AG04450 (cell line): ENCODE data around the gene PCSK9. TPM values are rescaled to one million over a fixed set of nuclear protein-coding genes. Genes with fewer than 3 reads are reported as not detected.
"Not testable (repeated sequence)": the region's sequence is repeated elsewhere in the genome, so short reads cannot be mapped to it uniquely, and the experiment has no call there.

Experiments used
- CTCF ChIA-PET: fragments of 300-600, 350-600 bp; formaldehyde crosslinking; extraction: SDS; loops from one replicate; lab custom pipeline; 2022; ENCODE audit warnings: antibody characterized with exemption, inconsistent platforms; lab: Charles Lee
- POLR2A ChIA-PET: fragments of 350-600 bp; formaldehyde crosslinking; extraction: SDS; loops from one replicate; lab custom pipeline; 2021; ENCODE audit warnings: antibody characterized with exemption, inconsistent platforms; lab: Yijun Ruan, JAX
- DNase-seq: peaks from one replicate; pipeline ENCODE4 v3.0.0-alpha.2; 2011; ENCODE audit warnings: low read depth, low spot score
- H3K27ac ChIP-seq: one replicate; pipeline ENCODE4 v1.5.1; 2012; ENCODE audit warnings: low read depth, low read length, control low read depth
- H3K27me3 ChIP-seq: one replicate; pipeline ENCODE4 v1.6.0; 2012; ENCODE audit warnings: low read length; ENCODE audit not compliant: control insufficient read depth, insufficient read depth
- H3K4me3 ChIP-seq: 2 replicates; pipeline ENCODE4 v1.5.1; 2011; ENCODE audit warnings: mild to moderate bottlenecking, low read depth, low read length, control low read depth
- H3K9me3 ChIP-seq: 2 replicates; pipeline ENCODE4 v1.5.1; 2012; ENCODE audit warnings: low read length; ENCODE audit not compliant: control insufficient read depth, insufficient read depth
- CTCF ChIP-seq: IDR thresholded peaks from 2 replicates; pipeline ENCODE4 v1.5.1; 2011; ENCODE audit warnings: low read depth, low read length, control low read depth, inconsistent platforms
- polyA plus RNA-seq: library from polyadenylated mRNA; depleted of rRNA; stranded (reverse); fragments of >200 nt; gene quantifications from 2 replicates; pipeline ENCODE4 v1.2.3, GENCODE V29; 2011

Gene PCSK9
- polyA plus RNA-seq, 1 experiment: 0.06 TPM

GRCh38 chr1:55089683-55090082, 50.3 kb downstream of the PCSK9 start:
- no peak overlapping the region for H3K4me3 ChIP-seq
- POLR2A ChIA-PET: no interaction called here
- no peak for TF ChIP-seq CTCF
- no peaks in the 10 kb centered on the region for H3K9me3 ChIP-seq
- H3K27me3 ChIP-seq: no peaks in the 10 kb centered on the region
- CTCF ChIA-PET: no interaction called here
- H3K27ac ChIP-seq: no peak overlapping the region
- DNase-seq: no peak

DNA sequence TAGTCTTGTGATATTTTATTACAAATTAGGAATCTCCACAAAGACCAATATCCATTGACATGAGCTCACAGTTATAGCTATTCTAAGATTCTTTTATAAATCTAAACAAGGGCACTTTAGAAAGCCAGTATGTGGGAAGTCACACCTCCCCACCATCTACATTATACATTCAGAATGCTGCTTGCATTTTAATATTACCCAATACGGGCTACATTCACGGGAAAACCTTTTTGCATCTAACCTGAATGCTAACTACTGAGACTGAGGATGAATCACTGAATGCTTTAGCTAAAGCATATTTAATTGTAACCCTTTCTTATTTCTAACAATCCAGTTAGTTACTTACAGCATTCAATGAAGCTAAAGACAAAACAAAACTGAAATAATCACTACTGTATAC, 53.1 kb downstream of the PCSK9 start:
- ChIA-PET CTCF (interaction anchor here (1.1 to 1.4 kb wide), 4 partner anchors 11 to 148 kb away, joined by 3 to 7 read pairs (median 4); no protein-coding TSS in a partner anchor), POLR2A (no interaction called here)
- DNase-seq: no peak
- no peak overlapping the region for H3K4me3 ChIP-seq
- no peaks in the 10 kb centered on the region for H3K9me3 ChIP-seq
- H3K27ac ChIP-seq: no peak overlapping the region
- TF ChIP-seq CTCF: no peak
- H3K27me3 ChIP-seq: no peaks in the 10 kb centered on the region

- POLR2A ChIA-PET: no interaction called here
- TF ChIP-seq CTCF: no peak
Observed at GRCh38 chr1:55095095-55095494, 55.7 kb downstream of the PCSK9 start.

GRCh38 chr1:55103891-55104290, 64.5 kb downstream of the PCSK9 start:
- POLR2A ChIA-PET: no interaction called here
- Histone ChIP-seq H3K9me3 (no peaks in the 10 kb centered on the region), H3K4me3 (no peak overlapping the region), H3K27ac (no peak overlapping the region), H3K27me3 (no peaks in the 10 kb centered on the region)
- CTCF ChIA-PET: interaction anchor here (0.9 kb wide), 1 partner anchor 11 kb away, joined by 4 read pairs; no protein-coding TSS in a partner anchor
- TF ChIP-seq CTCF: no peak
- no peak for DNase-seq

More at GRCh38 chr1:55095095-55095494, 55.7 kb downstream of the PCSK9 start:
- no peaks in the 10 kb centered on the region for H3K9me3 ChIP-seq
- H3K27ac ChIP-seq: no peak overlapping the region
- CTCF ChIA-PET: no interaction called here
- no peak overlapping the region for H3K4me3 ChIP-seq
- DNase-seq: no peak
- no peaks in the 10 kb centered on the region for H3K27me3 ChIP-seq

GRCh38 chr1:55107101-55107500, 67.8 kb downstream of the PCSK9 start:
- no peak for TF ChIP-seq CTCF
- H3K27me3 ChIP-seq: no peaks in the 10 kb centered on the region
- POLR2A ChIA-PET: no interaction called here

GRCh38 chr1:55109005-55109404, 69.7 kb downstream of the PCSK9 start:
- H3K9me3 ChIP-seq, DNase-seq, H3K4me3 ChIP-seq, POLR2A ChIA-PET, CTCF ChIA-PET, H3K27me3 ChIP-seq, H3K27ac ChIP-seq: not testable (repeated sequence)

More at GRCh38 chr1:55107101-55107500, 67.8 kb downstream of the PCSK9 start:
- Histone ChIP-seq H3K9me3 (no peaks in the 10 kb centered on the region), H3K27ac (no peak overlapping the region), H3K4me3 (no peak overlapping the region)
- CTCF ChIA-PET: no interaction called here
- DNase-seq: no peak
